GM12891 (cell line): ENCODE measurements around the gene SIRT2.

Source experiments
- PAX5 ChIP-seq: IDR thresholded peaks from 2 replicates; pipeline ENCODE4 v1.6.1; 2011; ENCODE audit warnings: low read length, moderate library complexity, mild to moderate bottlenecking; ENCODE audit not compliant: insufficient read depth, severe bottlenecking
- POLR2A ChIP-seq: IDR thresholded peaks from 2 replicates; pipeline ENCODE4 v1.6.1; 2011; ENCODE audit warnings: low read depth, low read length, control low read depth
- POLR2AphosphoS5 ChIP-seq: IDR thresholded peaks from 2 replicates; pipeline ENCODE4 v1.6.1; 2011; ENCODE audit warnings: low read depth, low read length, control low read depth
- POU2F2 ChIP-seq: IDR thresholded peaks from 2 replicates; pipeline ENCODE4 v1.6.1; 2011; ENCODE audit warnings: low read depth, mild to moderate bottlenecking, control low read depth, low read length, moderate library complexity
- SPI1 ChIP-seq: IDR thresholded peaks from 2 replicates; pipeline ENCODE4 v1.6.1; 2011; ENCODE audit warnings: low read depth, low read length, control low read depth
- TAF1 ChIP-seq: IDR thresholded peaks from 2 replicates; pipeline ENCODE4 v1.6.1; 2011; ENCODE audit warnings: low read depth, low read length, control low read depth

- TF ChIP-seq POLR2A (no peak), SPI1 (no peak), POLR2AphosphoS5 (no peak), TAF1 (no peak), POU2F2 (no peak), PAX5 (no peak)
Observed at GRCh38 chr19:38894968-38895367, 4.5 kb downstream of the SIRT2 start.
